ENCODE measurements around the gene LASP1NB.
A peak's percentile ranks its signal among the peaks of the same experiment; 100 is the strongest.
"Not testable (repeated sequence)": the region's sequence is repeated elsewhere in the genome, so short reads cannot be mapped to it uniquely, and the experiment has no call there.

LASP1NB gene

DNA sequence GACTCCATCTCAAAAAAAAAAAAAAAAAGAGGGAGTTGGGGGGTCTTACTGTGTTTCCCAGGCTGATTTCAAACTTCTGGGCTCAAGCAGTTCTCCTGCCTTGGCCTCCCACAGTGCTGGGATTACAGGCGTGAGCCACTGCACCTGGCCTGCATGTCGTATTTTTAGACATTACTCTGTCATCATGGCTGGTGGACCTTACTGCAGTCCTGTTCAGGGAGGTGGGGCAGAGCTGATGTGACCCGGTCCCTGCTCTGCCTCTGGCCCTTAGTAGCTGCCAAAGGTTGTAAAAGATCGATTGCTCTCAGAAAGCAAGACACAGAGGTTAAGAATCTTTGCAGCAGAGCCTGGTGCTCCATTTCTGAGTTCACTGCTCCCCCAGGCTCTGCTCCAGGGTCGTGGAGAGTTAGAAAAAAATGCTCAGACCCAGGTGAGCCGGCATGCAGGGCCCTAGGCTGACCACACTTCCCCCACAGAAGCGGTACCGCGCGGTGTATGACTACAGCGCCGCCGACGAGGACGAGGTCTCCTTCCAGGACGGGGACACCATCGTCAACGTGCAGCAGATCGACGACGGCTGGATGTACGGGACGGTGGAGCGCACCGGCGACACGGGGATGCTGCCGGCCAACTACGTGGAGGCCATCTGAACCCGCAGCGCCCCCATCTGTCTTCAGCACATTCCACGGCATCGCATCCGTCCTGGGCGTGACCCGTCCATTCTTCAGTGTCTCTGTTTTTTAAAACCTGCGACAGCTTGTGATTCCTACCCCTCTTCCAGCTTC is 7.1 kb upstream of the LASP1NB start:
- DNase-seq, result peak; percentile 31

DNA sequence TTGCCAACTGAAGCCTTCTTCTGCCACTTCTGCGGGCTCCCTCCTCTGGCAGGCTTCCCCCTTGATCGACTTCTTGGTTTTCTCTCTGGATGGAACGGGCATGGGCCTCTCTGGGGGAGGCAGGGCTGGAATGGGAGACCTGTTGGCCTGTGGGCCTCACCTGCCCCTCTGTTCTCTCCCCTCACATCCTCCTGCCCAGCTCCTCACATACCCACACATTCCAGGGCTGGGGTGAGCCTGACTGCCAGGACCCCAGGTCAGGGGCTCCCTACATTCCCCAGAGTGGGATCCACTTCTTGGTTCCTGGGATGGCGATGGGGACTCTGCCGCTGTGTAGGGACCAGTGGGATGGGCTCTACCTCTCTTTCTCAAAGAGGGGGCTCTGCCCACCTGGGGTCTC is 6.5 kb upstream of the LASP1NB start:
- DNase-seq, result no peak

DNA sequence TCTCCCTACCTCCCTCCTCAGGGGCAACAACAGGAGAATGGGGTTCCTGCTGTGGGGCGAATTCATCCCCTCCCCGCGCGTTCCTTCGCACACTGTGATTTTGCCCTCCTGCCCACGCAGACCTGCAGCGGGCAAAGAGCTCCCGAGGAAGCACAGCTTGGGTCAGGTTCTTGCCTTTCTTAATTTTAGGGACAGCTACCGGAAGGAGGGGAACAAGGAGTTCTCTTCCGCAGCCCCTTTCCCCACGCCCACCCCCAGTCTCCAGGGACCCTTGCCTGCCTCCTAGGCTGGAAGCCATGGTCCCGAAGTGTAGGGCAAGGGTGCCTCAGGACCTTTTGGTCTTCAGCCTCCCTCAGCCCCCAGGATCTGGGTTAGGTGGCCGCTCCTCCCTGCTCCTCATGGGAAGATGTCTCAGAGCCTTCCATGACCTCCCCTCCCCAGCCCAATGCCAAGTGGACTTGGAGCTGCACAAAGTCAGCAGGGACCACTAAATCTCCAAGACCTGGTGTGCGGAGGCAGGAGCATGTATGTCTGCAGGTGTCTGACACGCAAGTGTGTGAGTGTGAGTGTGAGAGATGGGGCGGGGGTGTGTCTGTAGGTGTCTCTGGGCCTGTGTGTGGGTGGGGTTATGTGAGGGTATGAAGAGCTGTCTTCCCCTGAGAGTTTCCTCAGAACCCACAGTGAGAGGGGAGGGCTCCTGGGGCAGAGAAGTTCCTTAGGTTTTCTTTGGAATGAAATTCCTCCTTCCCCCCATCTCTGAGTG is 5.9 kb upstream of the LASP1NB start:
- no peak for DNase-seq

DNA sequence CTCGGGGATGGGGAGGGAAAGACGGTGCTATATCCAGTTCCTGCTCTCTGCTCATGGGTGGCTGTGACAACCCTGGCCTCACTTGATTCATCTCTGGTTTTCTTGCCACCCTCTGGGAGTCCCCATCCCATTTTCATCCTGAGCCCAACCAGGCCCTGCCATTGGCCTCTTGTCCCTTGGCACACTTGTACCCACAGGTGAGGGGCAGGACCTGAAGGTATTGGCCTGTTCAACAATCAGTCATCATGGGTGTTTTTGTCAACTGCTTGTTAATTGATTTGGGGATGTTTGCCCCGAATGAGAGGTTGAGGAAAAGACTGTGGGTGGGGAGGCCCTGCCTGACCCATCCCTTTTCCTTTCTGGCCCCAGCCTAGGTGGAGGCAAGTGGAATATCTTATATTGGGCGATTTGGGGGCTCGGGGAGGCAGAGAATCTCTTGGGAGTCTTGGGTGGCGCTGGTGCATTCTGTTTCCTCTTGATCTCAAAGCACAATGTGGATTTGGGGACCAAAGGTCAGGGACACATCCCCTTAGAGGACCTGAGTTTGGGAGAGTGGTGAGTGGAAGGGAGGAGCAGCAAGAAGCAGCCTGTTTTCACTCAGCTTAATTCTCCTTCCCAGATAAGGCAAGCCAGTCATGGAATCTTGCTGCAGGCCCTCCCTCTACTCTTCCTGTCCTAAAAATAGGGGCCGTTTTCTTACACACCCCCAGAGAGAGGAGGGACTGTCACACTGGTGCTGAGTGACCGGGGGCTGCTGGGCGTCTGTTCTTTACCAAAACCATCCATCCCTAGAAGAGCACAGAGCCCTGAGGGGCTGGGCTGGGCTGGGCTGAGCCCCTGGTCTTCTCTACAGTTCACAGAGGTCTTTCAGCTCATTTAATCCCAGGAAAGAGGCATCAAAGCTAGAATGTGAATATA is 4.8 kb upstream of the LASP1NB start:
- no peak for DNase-seq

DNA sequence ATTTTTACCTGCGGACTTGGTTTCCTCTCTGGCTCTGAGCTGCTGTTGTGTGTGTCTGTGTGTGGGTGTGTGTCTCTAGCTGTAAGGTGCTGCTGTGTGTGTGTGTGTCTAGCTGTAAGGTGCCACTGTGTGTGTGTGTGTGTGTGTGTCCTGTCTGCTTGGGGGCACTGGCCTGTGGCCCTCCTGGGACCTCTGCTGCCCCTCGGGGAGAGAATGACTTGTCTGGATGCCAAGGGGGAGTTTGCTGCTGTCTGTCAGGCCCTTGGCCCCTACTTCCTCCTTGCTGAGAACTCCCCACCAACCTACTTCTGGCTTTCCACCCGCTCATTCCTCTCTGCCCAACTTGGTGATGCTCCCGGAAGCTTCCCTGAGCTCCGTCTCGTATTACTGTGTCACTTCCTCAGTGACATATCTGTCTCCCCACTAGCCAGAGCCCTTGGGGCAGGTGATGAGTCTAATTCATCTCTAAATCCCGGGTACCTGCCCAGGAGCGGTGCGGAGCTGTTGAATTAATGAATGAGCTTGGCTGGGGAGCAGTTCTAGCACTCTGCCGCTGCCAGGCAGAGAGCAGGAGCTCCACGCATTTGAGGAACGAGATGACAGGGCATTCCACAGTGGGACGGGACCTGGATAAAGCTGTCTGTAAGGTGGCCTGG is 3.5 kb upstream of the LASP1NB start:
- no peak for DNase-seq

DNA sequence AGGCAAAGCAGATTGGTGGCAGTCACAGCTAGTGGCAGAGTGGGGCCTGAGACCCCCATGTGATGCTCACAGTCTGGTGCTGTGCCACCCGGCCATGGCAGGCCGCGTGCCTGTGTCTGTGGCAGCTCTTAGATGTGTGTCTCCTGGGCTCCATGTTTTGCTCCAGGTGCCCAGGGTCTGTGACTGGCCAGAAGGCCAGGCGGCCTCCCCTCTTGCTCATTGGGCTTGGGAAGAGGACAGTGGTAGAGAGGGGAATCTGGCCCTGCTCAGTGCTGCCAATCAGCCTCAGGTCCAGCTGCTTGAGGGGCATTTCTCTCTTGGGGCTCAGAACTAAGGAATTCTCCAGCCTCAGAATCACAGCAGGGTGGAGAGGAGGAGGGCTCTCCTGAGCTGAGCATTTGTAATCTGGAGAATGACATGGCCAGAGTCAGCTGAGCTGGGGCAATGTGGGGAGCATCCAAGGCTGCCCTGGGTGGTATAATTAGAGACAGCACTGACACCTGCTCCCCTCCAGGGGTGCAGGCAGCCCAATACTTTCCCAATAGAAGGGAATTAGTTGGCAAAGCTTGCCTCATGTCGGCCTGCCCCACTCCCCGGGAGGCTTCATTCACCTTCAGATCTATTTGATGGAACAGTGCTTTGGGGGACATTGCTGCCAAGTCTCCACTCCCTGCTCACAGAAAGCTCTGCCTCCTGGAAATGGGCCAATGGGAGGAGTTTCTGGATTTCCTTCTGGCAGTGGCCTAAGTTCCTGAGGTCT is 2.7 kb upstream of the LASP1NB start:
- peak; percentile 82 for DNase-seq

DNA sequence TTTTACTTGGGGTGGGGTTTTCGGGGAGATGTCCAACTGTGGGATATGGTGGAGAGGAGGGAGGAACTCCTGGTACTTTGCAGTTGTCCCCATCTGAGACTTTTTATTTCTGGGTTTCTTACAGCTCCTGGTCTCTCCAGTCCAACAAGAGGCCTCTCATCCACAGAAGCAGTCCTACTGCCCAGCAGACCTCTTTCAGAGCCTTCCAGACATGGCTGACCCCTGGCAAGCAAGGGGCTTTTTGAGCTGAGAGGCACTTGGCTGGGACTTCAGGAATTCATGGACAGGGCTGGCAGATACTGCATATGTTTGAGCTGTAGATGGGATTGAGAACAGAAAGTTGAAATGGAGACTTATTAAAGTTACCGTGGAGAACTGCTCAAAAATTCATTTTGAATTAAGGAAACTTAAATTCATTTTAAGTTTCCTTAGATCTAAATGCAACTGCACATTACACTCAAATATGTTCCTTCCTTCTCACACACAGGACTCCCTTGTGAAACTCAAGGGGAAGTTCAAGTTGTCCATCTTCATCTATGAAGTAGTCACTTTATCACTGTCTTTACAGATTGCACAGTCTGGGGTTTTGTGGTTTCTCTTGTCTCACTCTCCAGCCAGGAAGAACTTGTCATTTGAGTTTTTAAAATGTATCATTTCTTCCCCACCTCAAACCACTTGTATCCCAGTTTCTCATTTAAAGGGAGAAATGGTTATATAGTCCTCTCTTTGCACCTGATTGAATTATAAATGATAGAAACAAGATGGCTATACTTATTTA is 1.1 kb downstream of the LASP1NB start:
- peak; percentile 13 for DNase-seq

DNA sequence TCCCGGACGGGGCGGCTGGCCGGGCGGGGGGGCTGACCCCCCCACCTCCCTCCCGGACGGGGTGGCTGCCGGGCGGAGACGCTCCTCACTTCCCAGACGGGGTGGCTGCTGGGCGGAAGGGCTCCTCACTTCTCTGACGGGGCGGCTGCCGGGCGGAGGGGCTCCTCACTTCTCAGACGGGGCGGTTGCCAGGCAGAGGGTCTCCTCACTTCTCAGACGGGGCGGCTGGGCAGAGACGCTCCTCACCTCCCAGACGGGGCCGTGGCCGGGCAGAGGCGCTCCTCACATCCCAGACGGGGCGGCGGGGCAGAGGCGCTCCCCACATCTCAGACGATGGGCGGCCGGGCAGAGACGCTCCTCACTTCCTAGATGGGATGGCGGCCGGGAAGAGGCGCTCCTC is 5.4 kb downstream of the LASP1NB start:
- not testable (repeated sequence) for DNase-seq

DNA sequence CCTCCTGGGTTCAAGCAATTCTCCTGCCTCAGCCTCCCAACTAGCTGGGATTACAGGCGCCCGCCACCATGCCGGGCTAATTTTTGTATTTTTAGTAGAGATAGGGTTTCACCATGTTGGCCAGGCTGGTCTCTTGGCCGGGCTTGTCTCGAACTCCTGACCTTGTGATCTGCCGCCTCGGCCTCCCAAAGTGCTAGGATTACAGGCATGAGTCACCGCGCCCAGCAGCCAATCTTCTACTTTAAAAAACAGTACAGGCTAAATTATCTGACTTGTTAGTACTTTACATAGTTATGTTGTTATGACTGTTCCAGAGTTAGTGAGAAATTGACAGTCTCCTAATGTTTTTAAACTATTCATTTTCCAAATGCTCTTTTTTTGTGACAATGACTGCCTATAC is 8.5 kb downstream of the LASP1NB start:
- DNase-seq, result not testable (repeated sequence)

DNA sequence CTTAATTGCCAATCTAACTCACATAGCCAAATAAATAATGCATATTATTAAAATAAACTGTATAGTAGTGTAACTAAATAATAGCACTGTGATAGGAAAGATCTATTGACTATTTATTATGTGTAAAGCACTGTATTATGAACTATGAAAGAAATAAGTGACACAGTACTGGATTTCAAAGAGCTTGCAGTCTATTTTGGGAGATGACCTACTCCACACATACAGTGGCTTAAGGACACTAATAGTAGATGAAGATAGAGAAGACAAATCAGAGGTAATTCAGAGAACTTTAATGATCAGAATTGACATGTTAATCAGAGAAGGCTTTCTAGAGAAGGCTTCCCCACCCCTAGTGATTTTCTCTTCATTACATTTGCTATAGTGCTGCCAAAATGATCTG is 14.6 kb downstream of the LASP1NB start:
- no peak for DNase-seq

DNA sequence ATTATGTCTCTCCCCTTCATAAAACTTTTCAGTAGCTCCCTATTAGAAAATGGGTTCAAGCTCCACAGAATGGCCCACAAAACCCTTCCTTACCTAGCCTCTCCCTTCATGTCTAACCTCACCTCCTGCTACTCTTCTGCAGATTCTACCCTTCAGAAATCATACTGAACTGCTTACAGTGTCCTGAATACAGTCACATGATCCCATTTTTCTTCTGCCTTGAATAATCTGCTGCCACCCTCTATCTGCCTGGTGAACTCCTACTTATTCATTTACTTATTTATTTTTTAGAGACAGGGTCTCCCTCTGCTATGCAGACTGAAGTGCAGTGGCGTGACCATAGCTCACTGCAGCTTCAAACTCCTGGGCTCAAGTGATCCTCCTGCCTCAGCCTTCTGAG is 15.0 kb downstream of the LASP1NB start:
- no peak for DNase-seq

DNA sequence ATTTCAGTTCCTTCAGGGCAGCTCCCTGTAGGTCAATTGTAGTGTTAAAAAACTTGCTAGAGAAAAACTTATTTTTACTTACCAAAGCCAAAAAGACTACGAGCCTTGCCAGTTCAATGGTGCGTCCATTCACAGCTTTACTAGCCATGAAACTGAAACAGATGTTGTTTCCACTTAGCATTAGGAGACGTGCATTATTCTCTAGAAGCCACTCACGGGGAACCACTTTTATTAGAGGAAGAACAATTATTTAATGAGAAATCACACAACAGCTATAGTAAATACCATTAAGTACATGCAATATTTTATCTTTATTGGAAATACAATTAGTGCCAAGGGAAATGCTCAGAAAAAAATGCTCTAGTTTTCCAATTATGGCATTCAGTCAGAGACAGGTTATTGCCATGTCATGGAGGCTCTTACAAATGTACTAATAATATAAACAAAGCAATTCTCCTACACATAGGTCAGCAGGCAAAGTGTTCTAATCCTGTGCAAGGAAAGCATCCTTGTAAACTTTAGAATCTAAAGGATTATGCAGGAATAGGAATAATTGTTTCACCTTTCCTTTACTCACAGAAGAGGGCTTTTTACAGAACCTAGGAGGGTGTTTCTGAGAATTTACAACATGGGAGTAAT is 17.4 kb downstream of the LASP1NB start:
- DNase-seq, result no peak

DNA sequence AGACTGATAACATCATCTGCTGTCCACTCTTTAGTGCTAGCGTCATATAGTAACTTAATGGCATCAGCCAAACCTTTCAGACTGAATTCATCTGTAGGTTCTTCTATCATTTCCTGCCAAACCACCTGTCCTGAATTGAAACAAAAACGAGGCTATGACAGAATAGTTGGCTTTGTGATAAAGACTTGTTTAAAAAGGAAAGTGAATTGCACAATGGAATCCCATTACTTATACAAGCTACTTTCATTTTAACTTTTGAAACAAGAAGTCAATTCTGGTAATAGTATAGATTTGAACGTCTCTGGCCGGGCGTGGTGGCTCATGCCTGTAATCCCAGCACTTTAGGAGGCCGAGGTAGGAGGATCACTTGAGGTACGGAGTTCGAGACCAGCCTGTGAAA is 18.2 kb downstream of the LASP1NB start:
- no peak for DNase-seq

DNA sequence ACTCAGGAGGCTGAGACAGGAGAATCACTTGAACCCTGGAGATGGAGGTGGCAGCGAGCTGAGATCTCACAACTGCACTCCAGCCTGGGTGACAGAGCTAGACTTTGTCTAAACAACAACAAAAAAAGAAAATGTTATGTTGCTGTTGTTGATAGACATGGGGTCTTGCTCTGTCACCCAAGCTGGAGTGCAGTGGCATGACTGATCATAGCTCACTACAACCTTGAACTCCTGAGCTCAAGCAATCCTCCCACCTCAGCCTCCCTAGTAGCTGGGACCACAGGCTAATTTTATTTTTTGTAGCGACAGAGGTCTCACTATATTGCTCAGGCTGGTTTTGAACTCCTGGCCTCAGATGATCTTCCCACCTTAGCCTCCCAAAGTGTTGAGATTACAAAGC is 21.8 kb downstream of the LASP1NB start:
- DNase-seq, result peak; percentile 9

DNA sequence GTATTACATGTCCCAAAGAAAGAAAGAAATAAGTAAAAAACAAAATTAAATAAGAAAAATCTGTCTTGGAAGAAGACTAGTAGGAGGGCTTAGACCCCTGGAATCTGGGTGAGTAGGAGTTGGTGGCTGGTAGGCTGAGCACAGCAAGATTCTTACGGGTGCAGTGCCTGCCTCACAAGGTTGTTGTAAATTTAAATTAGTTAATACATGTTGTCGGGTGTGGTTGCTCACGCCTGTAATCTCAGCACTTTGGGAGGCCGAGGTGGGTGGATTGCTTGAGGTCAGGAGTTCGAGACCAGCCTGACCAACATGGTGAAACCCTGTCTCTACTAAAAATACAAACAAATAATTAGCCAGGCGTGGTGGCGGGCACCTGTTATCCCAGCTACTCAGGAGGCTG is 28.4 kb downstream of the LASP1NB start:
- not testable (repeated sequence) for DNase-seq

DNA sequence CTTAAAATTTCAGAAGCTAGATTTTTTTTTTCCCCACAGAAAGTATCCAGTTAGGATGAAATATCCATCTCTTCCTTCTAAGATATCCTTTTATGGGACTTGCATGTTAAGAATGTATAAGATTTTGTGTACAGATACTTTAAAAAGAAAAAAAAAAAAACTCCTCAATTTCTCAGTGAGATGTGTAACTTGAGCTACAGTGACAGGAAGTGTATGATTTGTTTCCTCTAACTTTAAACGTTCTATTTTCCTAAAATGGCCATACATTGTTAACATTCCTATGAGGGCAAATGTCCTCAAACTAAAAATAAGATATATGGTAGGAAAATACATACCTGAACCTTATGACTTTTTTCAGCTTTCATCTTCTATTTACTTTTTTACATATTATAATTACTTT is 32.9 kb downstream of the LASP1NB start:
- DNase-seq, result no peak

DNA sequence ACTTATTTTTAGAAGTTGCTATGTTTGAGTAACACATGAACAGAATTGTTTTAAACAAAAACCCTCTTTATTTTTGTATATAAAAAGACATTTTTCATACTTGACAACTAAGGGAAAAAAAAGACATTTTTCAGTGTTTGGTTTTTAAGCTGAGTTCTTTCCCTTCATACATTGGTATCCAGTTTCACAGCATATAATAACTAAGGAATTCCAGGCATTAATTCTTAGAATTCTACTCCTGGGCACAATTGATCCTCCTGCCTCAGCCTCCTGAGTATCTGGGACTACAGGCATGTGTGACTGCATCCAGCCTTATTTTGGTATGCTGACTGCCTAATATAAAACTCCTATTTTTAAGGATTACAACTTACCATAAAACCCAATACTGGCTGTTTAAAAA is 33.3 kb downstream of the LASP1NB start:
- DNase-seq, result no peak

DNA sequence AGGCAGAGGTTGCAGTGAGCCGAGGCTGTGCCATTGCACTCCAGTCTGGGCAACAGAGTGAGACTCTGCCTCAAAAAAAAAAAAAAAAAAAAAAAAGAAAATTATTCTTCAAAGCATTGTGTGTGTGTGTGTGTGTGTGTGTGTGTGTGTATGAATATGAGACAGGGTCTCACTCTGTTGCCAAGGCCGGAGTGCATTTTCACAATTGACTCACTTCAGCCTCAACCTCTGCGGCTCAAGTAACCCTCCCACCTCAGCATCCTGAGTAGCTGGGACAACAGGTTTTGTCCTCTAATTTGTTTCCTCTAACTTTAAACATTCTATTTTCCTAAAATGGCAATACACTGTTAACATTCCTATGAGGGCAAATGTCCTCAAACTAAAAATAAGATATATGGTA is 34.1 kb downstream of the LASP1NB start:
- DNase-seq, result no peak

DNA sequence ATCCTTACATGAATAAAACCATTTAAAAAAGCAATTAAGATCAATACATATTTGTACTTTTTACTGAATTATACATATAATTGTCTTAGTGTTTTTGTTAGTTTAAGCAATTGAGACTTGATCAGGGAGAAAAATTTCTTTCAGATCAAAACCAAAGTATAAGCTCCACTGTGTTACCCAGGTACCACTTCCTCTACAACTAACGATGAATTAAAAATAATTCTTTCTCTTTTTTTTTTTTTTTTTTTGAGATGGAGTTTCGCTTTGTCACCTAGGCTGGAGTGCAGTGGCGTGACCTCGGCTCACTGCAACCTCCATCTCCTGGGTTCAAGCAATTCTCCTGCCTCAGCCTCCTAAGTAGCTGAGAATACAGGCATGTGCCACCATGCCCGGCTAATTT is 35.0 kb downstream of the LASP1NB start:
- no peak for DNase-seq

DNA sequence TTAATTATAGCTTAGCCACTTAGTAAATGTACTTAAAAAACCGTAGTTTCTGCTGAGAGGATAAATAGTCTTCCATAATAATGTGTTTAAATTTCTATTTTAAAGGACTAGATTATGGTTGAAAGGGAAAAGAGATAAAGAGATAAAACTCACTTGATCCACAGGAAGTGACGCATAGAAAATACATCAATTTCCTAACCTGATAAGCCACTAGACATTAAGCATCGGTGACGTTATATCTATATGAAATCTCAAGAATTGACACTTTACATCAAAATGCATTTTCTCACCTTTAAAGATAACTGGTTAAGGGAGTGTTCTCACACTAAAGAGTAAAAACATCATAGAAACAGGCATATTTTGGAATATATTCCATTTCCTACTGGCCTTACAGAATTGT is 36.0 kb downstream of the LASP1NB start:
- no peak for DNase-seq

DNA sequence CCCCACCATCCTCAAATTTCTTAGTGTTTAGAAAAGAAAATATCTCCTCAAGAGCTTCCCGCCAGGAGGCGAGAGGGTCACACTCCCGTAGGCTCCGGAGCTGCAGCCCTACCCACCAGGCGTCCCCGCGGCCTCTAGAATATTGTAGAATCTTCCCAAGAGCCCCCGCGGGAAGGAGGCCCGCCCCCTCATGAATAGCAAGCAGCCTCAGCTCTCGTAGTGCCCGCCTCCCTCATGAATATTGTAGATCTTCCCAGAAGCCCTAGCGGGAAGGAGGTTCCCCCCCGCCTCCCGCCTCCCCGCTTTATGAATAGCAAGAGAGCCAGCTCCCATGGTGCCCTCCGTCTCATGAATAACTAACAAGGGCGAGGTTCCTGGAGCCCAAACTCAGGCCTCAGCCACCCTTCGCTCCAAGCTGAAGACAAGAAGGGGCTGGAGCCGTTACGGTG is 41.9 kb downstream of the LASP1NB start, which contains the start of gene FBXO47:
TSS of gene FBXO47 (minus strand) at position 114 of the 449 bp plus-strand sequence. CDS start 4,378 bp downstream, outside the sequence.
- DNase-seq, result peak; percentile 95
